GM18520 (cell line): Measurements from ENCODE around the gene CLDN24.

Experiments
- ATAC-seq: cut with Tn5 transposase; IDR thresholded peaks from one replicate; pipeline ENCODE4 v1.9.1; 2021; ENCODE audit not compliant: unreplicated experiment

The CLDN24 gene

GRCh38 chr4:183323295-183323694, 1.1 kb upstream of the CLDN24 start:
- no peak for ATAC-seq

GRCh38 chr4:183321516-183321915, 710 bp downstream of the CLDN24 start:
- ATAC-seq = no peak

GRCh38 chr4:183321079-183321478, 1.1 kb downstream of the CLDN24 start:
- ATAC-seq = no peak

DNA sequence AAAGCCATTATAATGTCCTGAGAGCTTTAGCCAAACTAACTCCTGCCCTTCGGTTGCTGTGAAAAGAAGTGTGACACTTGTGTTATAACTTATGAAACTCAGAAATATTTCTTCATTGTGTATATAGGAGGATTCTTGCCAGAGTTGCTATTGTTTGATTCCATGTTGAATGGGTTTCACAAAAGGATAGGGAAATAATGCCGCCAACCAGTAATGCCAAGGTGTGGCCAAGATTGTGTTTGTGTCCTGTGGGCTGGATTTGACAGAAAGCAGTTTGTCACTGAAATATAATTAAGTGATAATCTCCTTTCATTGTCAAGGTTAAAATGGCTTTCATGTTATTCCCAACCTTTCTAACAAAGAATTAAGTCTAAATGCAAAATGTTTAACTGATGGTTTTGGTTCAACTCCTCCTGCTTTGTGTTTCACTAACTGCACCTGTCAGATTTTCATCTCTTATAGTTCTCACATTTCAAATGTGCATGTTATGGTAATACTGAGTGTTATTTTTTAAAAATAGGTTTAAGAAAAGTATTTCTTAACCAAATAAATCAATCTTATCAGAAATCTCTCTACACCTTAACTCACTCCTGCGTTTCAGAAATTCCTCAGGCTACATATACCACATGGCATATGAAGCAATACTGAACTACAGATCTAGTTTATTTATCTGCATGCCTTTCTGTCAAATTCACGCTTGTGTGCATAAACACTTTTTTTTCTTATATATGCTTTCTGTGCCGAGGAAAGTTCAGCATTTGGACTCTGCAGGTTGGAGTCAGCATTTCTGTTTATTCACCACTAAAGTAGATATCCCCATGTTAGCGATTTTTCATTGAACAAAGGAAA, 1.8 kb downstream of the CLDN24 start, which contains the start of gene CLDN22:
CLDN22 (minus strand) TSS at position 66 of the 849 bp plus-strand sequence; CDS start at position 8, 58 bp downstream.
- ATAC-seq = no peak

GRCh38 chr4:183318656-183319055, 3.6 kb downstream of the CLDN24 start:
- no peak for ATAC-seq

- ATAC-seq = no peak
Observed at GRCh38 chr4:183314806-183315205, 7.4 kb downstream of the CLDN24 start.

- ATAC-seq = no peak
Observed at GRCh38 chr4:183314336-183314735, 7.9 kb downstream of the CLDN24 start.

DNA sequence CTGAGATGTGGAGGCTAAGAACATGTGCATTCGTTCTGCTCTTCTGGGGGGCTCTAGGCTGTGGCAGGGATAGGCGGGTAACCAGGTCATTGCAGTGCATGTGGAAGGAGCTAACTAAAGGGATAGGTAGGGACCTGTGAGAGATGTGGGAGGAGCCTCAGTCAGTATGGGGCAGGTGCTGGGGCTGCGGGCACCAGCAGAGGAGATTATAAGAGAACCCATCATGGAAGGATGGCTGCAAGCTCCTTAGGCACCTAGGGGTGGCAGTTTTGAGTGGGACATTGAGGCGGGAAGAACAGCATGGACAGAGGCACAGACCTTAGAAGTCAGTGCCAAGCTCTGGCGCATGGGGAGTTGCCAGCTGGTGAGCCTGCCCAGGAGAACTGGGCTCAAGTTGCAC, 9.4 kb downstream of the CLDN24 start:
- no peak for ATAC-seq

DNA sequence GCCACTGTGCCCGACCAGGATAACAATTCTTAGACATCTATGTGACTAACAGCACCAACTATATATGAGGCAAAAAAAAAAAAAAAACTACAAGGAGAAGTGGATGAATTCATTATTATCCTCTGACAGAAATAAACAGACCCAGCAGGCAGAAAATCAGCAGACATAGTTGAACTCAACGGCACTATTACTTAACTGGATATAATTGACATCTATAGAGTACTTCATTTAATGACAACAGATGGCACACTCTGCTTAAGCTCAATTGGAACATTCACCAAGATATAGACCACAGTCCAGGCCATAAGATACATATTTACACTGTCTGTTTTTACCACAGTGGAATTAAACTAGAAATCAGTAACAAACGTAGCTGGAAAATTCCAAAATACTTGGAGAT, 15.4 kb downstream of the CLDN24 start:
- ATAC-seq = no peak

DNA sequence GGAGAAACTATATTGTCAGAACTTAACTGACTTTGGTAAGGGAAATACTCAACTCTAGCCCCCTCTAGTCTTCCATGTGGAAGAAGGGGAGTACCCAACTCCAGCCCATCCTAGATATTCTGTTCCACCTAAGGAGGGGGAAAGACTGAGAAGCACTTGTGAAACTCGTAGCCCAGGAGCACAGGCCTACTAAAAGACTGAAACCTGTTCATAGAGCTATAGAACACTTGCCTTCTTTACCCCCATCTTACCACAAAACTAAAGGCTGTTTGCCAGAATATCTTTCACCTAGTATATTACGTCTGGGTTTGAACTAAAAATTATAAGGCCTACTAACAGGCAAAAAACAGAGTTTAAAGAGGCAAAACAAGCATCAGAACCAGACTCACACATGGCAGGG, 17.7 kb downstream of the CLDN24 start:
- no peak for ATAC-seq

- ATAC-seq = no peak
Observed at GRCh38 chr4:183304067-183304466, 18.2 kb downstream of the CLDN24 start.

DNA sequence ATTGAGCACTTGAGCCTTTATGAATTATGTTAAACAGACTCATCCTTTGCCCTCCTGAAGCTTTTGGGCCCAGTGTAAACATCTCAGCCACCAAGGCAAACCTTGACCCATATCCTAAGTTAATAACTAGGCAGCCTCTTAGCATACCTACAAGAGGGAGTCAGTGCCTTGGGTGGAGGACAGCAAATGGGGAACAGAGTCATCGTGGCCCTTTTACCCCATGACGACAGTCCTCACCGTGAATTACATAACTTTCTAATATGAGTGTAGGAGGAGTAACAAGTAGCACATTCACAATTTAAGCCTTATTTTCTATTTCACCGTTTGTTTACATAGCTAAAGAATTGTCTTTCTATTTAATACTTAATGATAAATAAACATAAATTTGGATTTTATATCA, 18.9 kb downstream of the CLDN24 start:
- no peak for ATAC-seq

DNA sequence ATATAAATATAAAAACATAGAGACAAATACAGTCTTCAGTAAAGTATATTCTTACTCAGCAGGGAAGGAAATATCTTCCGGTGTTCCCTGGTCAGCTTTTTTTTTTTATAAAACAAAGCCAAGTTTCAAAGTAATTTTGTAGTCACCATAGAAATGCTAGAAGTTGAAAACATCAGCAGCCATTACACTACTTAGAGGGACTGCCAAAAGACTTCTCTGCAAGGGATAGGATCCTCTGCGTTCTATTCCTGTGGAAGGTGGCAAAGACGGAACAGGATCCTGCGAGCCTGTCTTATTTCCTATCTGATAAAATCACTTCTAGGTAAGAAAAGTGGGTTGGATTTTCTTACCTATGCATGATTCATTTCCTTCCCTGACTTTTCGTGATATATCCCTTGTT, 21.6 kb downstream of the CLDN24 start:
- no peak for ATAC-seq

- ATAC-seq = no peak
Observed at GRCh38 chr4:183300070-183300469, 22.2 kb downstream of the CLDN24 start.

DNA sequence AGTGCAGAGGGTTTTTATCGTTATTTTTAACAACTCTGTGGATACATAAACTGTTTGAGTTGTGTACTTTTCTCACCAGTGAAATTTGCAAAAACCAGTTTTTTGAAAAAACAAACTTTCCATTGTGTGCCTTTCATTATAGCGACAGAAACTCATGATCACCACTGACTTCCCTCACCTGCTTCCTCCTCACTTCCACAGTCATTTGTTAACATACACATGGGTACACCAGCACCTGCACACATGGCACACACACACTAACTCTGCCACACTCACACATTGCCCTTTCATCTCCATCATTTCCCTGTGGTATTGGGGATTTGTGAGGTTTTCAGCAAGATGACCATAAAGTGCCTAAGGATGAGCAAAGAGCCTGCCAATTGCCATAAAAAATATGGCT, 22.8 kb downstream of the CLDN24 start:
- ATAC-seq = no peak

DNA sequence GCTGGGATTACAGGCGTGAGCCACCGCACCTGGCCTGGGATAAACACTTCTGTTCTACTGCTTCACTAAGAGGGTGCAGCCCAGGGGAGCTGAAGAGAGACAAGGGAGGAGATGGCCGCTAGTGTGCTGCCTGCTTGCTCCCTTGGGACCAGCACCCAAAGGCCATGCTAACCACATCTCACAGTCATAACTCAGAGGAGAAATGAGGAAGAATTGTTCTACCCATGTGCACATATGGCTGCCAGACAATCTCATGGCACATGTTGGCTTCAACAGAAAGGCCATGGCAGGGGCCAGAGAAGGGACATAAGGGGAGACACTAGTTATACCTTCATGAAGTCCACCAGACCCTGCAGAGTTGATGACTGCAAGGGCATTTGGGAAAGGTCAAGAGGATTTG, 24.6 kb downstream of the CLDN24 start:
- ATAC-seq = peak; percentile 87

- no peak for ATAC-seq
Observed at GRCh38 chr4:183295711-183296110, 26.5 kb downstream of the CLDN24 start.

DNA sequence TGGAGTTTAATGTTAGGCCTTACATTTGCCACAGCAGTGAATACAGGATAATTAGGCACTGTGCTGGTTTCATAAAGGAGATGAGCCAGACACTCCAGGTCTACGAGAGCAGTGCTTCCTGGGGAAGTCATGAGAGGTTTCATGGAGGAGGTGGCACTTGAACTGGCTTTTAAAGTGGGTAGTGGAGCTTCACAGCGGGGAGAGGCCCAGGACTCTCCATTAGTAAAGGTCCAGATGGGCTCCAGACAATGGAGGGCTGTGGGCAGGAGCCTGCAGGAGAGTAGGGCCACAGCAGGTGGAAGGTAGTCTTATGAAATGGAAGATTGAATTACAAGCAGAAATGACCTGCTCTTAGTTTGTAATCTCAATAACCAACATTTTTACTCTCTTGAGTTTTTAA, 31.2 kb downstream of the CLDN24 start:
- ATAC-seq = no peak

DNA sequence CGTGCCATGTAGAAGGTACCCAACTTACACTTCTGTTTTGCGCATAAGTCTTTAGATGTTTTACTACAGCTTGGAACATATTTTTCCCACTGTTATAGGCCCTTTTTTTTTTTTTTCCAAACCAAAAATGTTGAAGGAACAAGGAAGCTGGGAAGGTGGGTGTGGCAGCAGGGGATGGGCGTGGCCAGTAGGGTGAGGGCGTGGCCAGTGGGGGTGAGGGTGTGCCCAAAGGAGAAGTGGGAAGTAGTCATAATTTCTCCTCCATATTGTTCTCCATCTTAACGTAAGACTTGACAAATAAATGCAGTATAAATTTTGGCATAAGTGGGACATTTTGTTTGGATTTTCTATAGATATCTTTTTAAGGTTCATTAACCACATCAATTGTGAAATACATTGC, 32.5 kb downstream of the CLDN24 start:
- no peak for ATAC-seq

GRCh38 chr4:183288955-183289354, 33.3 kb downstream of the CLDN24 start:
- ATAC-seq = no peak

GRCh38 chr4:183287677-183288076, 34.5 kb downstream of the CLDN24 start:
- peak; percentile 54 for ATAC-seq

DNA sequence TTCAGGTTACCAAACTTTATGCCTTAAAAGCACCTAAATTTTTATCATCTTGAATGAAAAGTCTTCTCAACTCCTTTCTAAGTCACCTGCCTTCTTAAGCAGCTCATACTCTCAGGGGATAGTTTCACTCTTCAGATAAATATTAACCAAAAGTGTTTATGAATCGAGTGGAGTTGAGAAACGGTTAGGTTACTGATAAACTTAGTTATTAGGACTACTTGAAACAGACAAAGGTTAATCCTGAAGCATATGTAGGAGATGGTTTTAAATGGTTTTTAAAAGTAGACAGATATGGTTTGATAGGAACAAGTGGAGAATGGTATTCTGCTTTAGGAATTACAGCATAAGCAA, 34.9 kb downstream of the CLDN24 start:
- peak; percentile 40 for ATAC-seq
